Tibial artery (tissue), 4 donors: ENCODE data around the gene VPS25.
A peak's percentile ranks its signal among the peaks of the same experiment; 100 is the strongest.

Experiments used
- DNase-seq, 2 donors: peaks; one replicate each; pipeline ENCODE4 v3.0.0-alpha.2; 2019
- H3K27ac ChIP-seq, 2 donors: fragments of 200-600 bp; sonication (generic) in 1 of 2; 1 replicate in 1 of 2; 2 replicates in 1 of 2; pipeline ENCODE4 v1.5.1; 2018 to 2019; ENCODE audit warnings: mild to moderate bottlenecking in 1 of 2
- H3K27me3 ChIP-seq, 2 donors: fragments of 200-600 bp; sonication (generic) in 1 of 2; one replicate each; pipeline versions ENCODE4 v1.5.1 to v1.6.0; 2016 to 2019
- H3K36me3 ChIP-seq, 3 donors: fragments of 200-600 bp; sonication (generic) in 2 of 3; one replicate each; pipeline ENCODE4 v1.5.1; 2016 to 2019; ENCODE audit warnings: mild to moderate bottlenecking in 2 of 3
- H3K4me1 ChIP-seq, 4 donors: fragments of 200-600 bp; sonication (generic) in 2 of 4; 1 replicate in 3 of 4; 2 replicates in 1 of 4; pipeline ENCODE4 v1.5.1; 2016 to 2019
- H3K4me3 ChIP-seq, 2 donors: fragments of 200-600 bp; sonication (generic) in 1 of 2; 1 replicate in 1 of 2; 2 replicates in 1 of 2; pipeline ENCODE4 v1.5.1; 2018 to 2019; ENCODE audit warnings: mild to moderate bottlenecking in 2 of 2
- H3K9me3 ChIP-seq, 3 donors: fragments of 200-600 bp; sonication (generic) in 1 of 3; one replicate each; pipeline ENCODE4 v1.5.1; 2016 to 2019
- CTCF ChIP-seq, 2 experiments: fragments of 200-600 bp in 1 of 2; fragments of 450-650 bp in 1 of 2; IDR thresholded peaks; one replicate each; pipeline ENCODE4 v1.5.1; 2017 to 2019; ENCODE audit warnings: antibody characterized with exemption in 2 of 2, mild to moderate bottlenecking in 1 of 2, moderate library complexity in 1 of 2
- intact Hi-C: fragments of 100-400 bp; cut with DNase I; formaldehyde crosslinking; loops from one replicate; pipeline ENCODE4 v1.15.0; 2023; ENCODE audit warnings: low total_unique reads

VPS25 gene

DNA sequence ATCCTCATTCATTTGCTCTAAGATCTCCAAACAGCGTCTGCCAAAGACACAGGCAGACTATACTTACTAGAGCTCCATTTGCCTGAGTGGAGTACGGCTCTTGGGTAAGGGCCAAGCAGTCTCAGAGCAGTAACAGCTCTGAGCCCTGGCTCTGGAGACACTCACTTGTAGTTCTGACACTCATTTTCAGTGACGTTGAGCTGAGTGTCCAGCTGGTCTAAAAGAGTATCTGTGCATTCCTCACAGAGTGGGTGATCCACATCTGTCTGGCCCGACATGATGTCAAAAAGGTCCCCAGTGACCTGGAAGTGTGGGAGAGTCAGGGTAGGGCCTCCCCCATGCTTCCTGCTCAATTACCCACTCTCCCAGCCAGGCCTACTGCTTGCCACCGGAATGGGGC, 45.1 kb downstream of the VPS25 start:
- H3K36me3 ChIP-seq: peaks cover 80 to 94% (median 93%) of the 10 kb centered on the region in 3 donors
- no peaks in the 10 kb centered on the region for H3K9me3 ChIP-seq
- peaks cover 0 to 16% (median 9%) of the 10 kb centered on the region in 4 donors for H3K4me1 ChIP-seq
- no peak overlapping the region for H3K4me3 ChIP-seq
- no peak overlapping the region for H3K27ac ChIP-seq
- no peak for TF ChIP-seq CTCF (IDR thresholded peaks at IDR 0.05)
- intact Hi-C loops: no loop called here
- DNase-seq: no peak
- no peaks in the 10 kb centered on the region for H3K27me3 ChIP-seq

- no peak overlapping the region for H3K27ac ChIP-seq
- DNase-seq: peak in 1 of 2 donors; percentile 42
- H3K27me3 ChIP-seq: no peaks in the 10 kb centered on the region
- peaks cover 0 to 23% (median 15%) of the 10 kb centered on the region in 4 donors for H3K4me1 ChIP-seq
- intact Hi-C loops: loop anchor here (5.0 kb wide), 1 partner anchor 98 kb away; no protein-coding TSS in a partner anchor
- peak; percentile 32 to 47 for TF ChIP-seq CTCF (IDR thresholded peaks at IDR 0.05)
- H3K4me3 ChIP-seq: no peak overlapping the region
- H3K9me3 ChIP-seq: no peaks in the 10 kb centered on the region
- peaks cover 63 to 77% (median 77%) of the 10 kb centered on the region in 3 donors for H3K36me3 ChIP-seq
Measured at GRCh38 chr17:42819939-42820535, 46.8 kb downstream of the VPS25 start.

- no peak overlapping the region for H3K27ac ChIP-seq
- peaks cover 0 to 23% (median 15%) of the 10 kb centered on the region in 4 donors for H3K4me1 ChIP-seq
- H3K36me3 ChIP-seq: peaks cover 52 to 66% (median 65%) of the 10 kb centered on the region in 3 donors
- DNase-seq: no peak
- H3K4me3 ChIP-seq: no peak overlapping the region
- H3K9me3 ChIP-seq: no peaks in the 10 kb centered on the region
- intact Hi-C loops: loop anchor here (5.0 kb wide), 1 partner anchor 99 kb away; no protein-coding TSS in a partner anchor
- no peaks in the 10 kb centered on the region for H3K27me3 ChIP-seq
- no peak for TF ChIP-seq CTCF (IDR thresholded peaks at IDR 0.05)
Measured at GRCh38 chr17:42821176-42821575, 47.9 kb downstream of the VPS25 start.

- H3K27me3 ChIP-seq: no peaks in the 10 kb centered on the region
- no peak overlapping the region for H3K4me3 ChIP-seq
- no peak overlapping the region for H3K27ac ChIP-seq
- intact Hi-C loops: no loop called here
- peaks cover 0 to 22% (median 15%) of the 10 kb centered on the region in 4 donors for H3K4me1 ChIP-seq
- peaks cover 0 to 3% (median 3%) of the 10 kb centered on the region in 3 donors for H3K36me3 ChIP-seq
- DNase-seq: no peak
- TF ChIP-seq CTCF (IDR thresholded peaks at IDR 0.05): no peak
- H3K9me3 ChIP-seq: no peaks in the 10 kb centered on the region
Measured at GRCh38 chr17:42827472-42827871, 54.2 kb downstream of the VPS25 start.
